Endometrial microvascular endothelial cells (primary cell): Measurements from ENCODE around the gene PLD1. TPM values are rescaled to one million over a fixed set of nuclear protein-coding genes. Genes with fewer than 3 reads are reported as not detected.
"Not testable (repeated sequence)": the region's sequence is repeated elsewhere in the genome, so short reads cannot be mapped to it uniquely, and the experiment has no call there.

ENCODE experiments used
- in situ Hi-C: cut with HindIII; loops from 2 replicates; pipeline ENCODE4 v1.10.0; 2017; ENCODE audit warnings: low sequenced_read_pairs, low pct_unique_long_range_greater_than_20kb; ENCODE audit errors: inconsistent ontology term
- total RNA-seq: library from RNA; depleted of rRNA; stranded (reverse); fragments of >200 nt; gene quantifications from one replicate; pipeline ENCODE4 v1.2.3, GENCODE V29; 2015; ENCODE audit errors: inconsistent ontology term

The PLD1 gene
- total RNA-seq, 1 donor from 2014 or later, result 38.3 TPM

- in situ Hi-C loops, result no loop called here
Observed at GRCh38 chr3:171694888-171695287, 115.4 kb downstream of the PLD1 start.

DNA sequence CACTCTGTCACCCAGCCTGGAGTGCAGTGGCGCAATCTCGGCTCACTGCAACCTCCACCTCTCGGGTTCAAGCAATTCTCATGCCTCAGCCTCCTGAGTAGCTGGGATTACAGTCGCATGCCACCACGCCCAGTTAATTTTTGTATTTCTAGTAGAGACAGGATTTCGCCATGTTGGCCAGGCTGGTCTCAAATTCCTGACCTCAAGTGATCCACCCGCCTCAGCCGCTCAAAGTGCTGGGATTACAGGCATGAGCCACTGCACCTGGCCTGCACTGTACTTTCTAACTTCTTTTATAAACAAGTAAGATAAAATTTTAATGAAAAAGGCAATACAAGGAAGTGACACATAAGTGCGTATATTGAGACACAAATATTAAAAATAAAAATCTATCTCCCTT, 117.7 kb downstream of the PLD1 start:
- in situ Hi-C loops, result not testable (repeated sequence)

- in situ Hi-C loops, result no loop called here
Observed at GRCh38 chr3:171691485-171691884, 118.8 kb downstream of the PLD1 start.

GRCh38 chr3:171690281-171690680, 120.0 kb downstream of the PLD1 start:
- in situ Hi-C loops, result no loop called here

GRCh38 chr3:171688593-171688992, 121.7 kb downstream of the PLD1 start:
- in situ Hi-C loops, result no loop called here

DNA sequence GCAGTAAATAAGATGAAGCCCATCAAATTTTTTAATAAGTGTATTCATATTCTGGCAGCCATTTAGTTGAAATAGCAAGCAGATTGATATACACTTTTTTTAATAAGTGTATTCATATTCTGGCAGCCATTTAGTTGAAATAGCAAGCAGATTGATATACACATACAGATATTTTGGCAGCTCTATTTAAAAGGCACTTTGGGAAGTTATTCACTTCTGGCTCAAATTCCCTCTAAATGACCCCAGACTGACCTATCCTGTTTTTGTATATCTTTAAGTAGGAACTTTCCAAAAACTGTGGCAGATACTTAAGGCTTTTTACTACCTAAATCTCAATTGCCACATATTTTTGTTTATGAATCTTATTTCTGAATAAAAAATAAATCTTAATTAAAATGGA, 122.3 kb downstream of the PLD1 start:
- in situ Hi-C loops, result no loop called here

GRCh38 chr3:171687581-171687980, 122.7 kb downstream of the PLD1 start:
- in situ Hi-C loops, result no loop called here

- in situ Hi-C loops, result no loop called here
Observed at GRCh38 chr3:171687064-171687463, 123.2 kb downstream of the PLD1 start.

- in situ Hi-C loops, result no loop called here
Observed at GRCh38 chr3:171685116-171685895, 125.0 kb downstream of the PLD1 start.

DNA sequence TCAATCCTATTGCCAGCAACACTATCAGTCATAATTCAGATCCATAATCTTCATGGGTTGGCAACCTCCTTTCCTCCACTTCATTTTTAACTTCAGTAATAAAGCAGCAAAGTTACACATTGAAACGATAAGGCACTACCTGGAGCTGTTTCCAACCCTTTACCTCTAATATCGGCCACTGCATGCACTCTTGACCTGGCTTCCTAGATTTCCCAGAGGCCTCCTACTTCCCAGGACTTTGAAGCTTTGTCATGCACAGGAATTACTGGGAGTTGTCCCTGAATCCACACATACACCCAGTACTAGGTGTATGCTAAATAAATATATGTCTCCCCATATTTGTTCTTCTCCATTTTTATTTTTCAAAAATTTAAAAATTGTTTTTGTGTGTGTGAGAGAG, 126.1 kb downstream of the PLD1 start:
- in situ Hi-C loops, result no loop called here

DNA sequence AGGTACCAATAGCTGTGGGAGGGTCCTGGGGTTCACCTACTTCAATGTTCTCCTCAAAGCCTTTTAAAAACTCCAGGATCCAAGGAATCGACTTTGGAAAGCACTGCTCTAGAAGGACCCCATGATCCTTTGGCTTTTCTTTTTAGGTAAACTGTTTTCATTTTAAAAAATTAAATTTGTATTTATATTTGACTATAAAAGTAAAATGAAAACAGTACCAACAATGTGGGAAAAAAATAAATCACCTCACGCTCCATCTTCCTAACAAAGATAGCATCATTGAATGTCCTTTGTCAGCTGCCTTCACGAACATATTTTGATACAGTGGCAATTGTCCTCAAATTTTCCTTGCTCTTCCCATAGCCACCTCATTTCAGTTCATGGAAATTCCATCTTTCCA, 127.5 kb downstream of the PLD1 start:
- in situ Hi-C loops, result no loop called here

GRCh38 chr3:171680726-171681411, 129.4 kb downstream of the PLD1 start:
- in situ Hi-C loops, result no loop called here

- in situ Hi-C loops, result no loop called here
Observed at GRCh38 chr3:171678971-171679492, 131.3 kb downstream of the PLD1 start.

- in situ Hi-C loops, result no loop called here
Observed at GRCh38 chr3:171677706-171678105, 132.6 kb downstream of the PLD1 start.

DNA sequence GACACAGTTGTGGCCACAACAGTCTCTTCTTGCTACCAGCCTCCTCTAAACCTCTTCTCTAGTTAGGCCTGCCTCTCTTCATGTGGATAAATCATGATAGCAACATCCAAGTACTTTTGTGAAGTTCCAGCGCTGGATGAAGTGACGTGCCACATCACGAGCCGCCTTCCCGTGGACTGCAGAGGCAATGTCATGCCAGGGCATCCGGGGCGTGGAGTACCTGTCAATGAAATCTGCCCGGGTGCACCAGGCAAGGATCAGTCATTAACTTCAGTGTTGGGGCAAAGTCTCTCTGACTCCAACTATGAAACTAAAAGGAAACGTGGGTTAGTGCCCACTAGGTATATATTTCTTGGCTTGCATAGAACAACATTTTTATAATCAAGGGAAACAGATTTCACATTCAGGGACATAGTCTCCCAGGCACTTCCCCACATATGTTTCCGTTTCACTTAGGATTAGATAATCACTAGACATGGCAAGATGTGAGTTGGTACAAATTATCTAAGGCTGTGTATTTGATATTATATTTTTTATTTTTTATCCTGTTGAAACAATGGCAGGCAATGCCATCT, 133.6 kb downstream of the PLD1 start:
- in situ Hi-C loops, result no loop called here

DNA sequence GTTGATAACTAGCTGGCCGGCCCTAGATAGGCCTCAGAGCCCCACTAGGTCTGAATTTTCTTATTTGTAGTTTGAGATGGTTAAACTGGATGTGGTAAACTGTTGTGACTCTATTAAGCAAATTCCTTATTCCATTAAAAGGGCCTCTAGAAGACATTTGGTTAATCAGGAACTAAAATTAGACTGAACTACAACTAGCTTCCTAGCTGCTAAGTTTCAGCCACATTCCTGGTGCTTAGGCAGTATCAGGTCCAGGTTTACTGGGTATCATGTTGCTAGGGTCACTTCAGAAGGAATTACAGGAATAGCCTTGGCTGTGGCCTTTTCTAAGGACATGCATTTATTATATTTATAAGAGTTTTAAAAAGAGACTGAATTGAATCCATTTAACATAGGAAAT, 136.3 kb downstream of the PLD1 start:
- in situ Hi-C loops, result no loop called here

DNA sequence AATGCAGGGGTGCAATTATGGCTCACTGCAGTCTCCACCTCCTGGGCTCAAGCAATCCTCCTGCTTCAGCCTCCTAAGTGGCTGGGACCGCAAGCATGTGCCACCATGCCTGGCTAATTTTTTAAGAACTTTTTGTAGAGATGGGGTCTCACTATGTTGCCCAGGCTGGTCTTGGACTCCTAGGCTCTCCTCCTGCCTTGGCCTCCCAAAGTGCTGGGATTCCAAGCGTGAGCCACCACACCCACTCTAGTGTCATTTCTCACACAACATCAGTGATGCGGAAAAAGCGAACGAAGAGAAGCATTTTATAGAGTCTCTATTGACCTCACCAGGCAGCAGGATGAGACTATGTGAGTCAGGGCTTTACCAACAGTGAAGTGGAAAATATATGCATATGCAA, 137.7 kb downstream of the PLD1 start:
- in situ Hi-C loops, result no loop called here

- in situ Hi-C loops, result no loop called here
Observed at GRCh38 chr3:171672124-171672523, 138.2 kb downstream of the PLD1 start.

DNA sequence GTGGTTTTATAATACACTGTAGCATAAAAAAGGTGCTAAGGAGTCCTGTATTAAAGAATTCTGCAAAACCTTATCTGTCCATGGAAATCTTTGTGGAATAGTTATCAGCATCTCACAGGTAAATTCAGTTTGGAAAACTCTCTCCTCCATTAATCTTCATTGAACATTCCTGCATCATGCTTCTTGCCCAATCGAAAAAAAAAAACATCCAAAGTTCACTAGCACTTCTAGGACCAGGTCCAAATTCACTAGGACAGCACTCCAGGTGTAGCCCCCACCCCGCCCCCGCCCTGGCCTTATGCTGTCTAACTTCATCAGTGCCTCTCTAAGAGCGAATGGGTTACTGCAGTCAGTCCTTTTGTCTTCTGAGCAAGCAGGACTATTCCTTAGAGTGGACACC, 138.6 kb downstream of the PLD1 start:
- in situ Hi-C loops, result no loop called here

DNA sequence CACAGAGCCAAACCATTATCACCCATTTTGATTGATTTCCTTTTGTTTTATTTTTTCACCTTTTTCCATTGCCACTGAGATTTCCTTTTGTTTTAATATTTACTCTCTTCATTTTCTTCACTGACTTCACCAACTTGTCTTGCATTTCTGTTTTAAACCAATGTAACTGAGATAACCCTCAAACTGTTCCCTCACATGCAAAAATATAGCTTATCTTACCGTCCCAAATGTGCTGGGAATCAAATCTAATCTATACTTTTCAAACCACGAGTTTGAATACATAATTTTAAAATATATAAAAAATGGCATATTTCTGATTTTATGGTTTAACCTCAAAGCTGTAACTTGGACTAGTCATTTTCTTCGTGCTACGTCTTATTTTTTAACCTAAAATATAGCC, 143.8 kb downstream of the PLD1 start:
- in situ Hi-C loops, result no loop called here
